Ecto neural progenitor cell (in vitro differentiated cells): ENCODE measurements around the gene ADGRL3.

Source experiments
- DNase-seq: peaks from one replicate; pipeline ENCODE4 v3.0.0-alpha.2; 2018; ENCODE audit warnings: low spot score

ADGRL3 gene

GRCh38 chr4:61553557-61554125, 353.5 kb downstream of the ADGRL3 start:
- no peak for DNase-seq

GRCh38 chr4:61555789-61556188, 355.7 kb downstream of the ADGRL3 start:
- DNase-seq, result no peak

- DNase-seq, result no peak
Measured at GRCh38 chr4:61556277-61556676, 356.2 kb downstream of the ADGRL3 start.

GRCh38 chr4:61559396-61559795, 359.3 kb downstream of the ADGRL3 start:
- DNase-seq, result no peak

GRCh38 chr4:61561028-61561427, 360.9 kb downstream of the ADGRL3 start:
- DNase-seq, result no peak

GRCh38 chr4:61571761-61572559, 371.8 kb downstream of the ADGRL3 start:
- DNase-seq, result no peak

GRCh38 chr4:61575796-61576195, 375.7 kb downstream of the ADGRL3 start:
- no peak for DNase-seq

- no peak for DNase-seq
Measured at GRCh38 chr4:61579786-61580185, 379.7 kb downstream of the ADGRL3 start.

GRCh38 chr4:61580721-61581377, 380.7 kb downstream of the ADGRL3 start:
- no peak for DNase-seq

GRCh38 chr4:61583696-61584095, 383.6 kb downstream of the ADGRL3 start:
- no peak for DNase-seq

GRCh38 chr4:61588621-61589402, 388.7 kb downstream of the ADGRL3 start:
- no peak for DNase-seq

- DNase-seq, result no peak
Measured at GRCh38 chr4:61590881-61591280, 390.8 kb downstream of the ADGRL3 start.

GRCh38 chr4:61596606-61597340, 396.6 kb downstream of the ADGRL3 start:
- no peak for DNase-seq

GRCh38 chr4:61603086-61603485, 403.0 kb downstream of the ADGRL3 start:
- DNase-seq, result no peak

- DNase-seq, result no peak
Measured at GRCh38 chr4:61604054-61604453, 403.9 kb downstream of the ADGRL3 start.

GRCh38 chr4:61605984-61606383, 405.9 kb downstream of the ADGRL3 start:
- no peak for DNase-seq

GRCh38 chr4:61614231-61614630, 414.1 kb downstream of the ADGRL3 start:
- no peak for DNase-seq

- no peak for DNase-seq
Measured at GRCh38 chr4:61619528-61619927, 419.4 kb downstream of the ADGRL3 start.

- DNase-seq, result no peak
Measured at GRCh38 chr4:61628282-61628681, 428.2 kb downstream of the ADGRL3 start.

- no peak for DNase-seq
Measured at GRCh38 chr4:61628727-61629126, 428.6 kb downstream of the ADGRL3 start.

- no peak for DNase-seq
Measured at GRCh38 chr4:61630548-61630947, 430.4 kb downstream of the ADGRL3 start.

- no peak for DNase-seq
Measured at GRCh38 chr4:61638591-61638990, 438.5 kb downstream of the ADGRL3 start.
